T follicular helper cell (primary cell): ENCODE results near the gene HSPA1L.

Experiments
- DNase-seq: peaks from one replicate; pipeline ENCODE4 v3.0.0-alpha.2; 2020; ENCODE audit warnings: low read depth

Gene HSPA1L

GRCh38 chr6:31781244-31782125 is 33.6 kb downstream of the HSPA1L start:
- DNase-seq, result no peak

- DNase-seq, result no peak
These were observed 34.4 kb downstream of the HSPA1L start for GRCh38 chr6:31780507-31781243.

- DNase-seq, result no peak
These were observed 35.2 kb downstream of the HSPA1L start for GRCh38 chr6:31779908-31780307.

- DNase-seq, result no peak
These were observed 35.8 kb downstream of the HSPA1L start for GRCh38 chr6:31778999-31779885.

GRCh38 chr6:31778193-31778592 is 36.9 kb downstream of the HSPA1L start:
- no peak for DNase-seq

GRCh38 chr6:31777667-31778050 is 37.4 kb downstream of the HSPA1L start:
- DNase-seq, result no peak

GRCh38 chr6:31776989-31777666 is 38.0 kb downstream of the HSPA1L start, which contains the start of gene VWA7:
VWA7 (minus strand) TSS chr6:31777328; CDS start chr6:31776779, 549 bp downstream.
- peak; percentile 26 for DNase-seq

- no peak for DNase-seq
These were observed 38.5 kb downstream of the HSPA1L start for GRCh38 chr6:31776485-31776988.

GRCh38 chr6:31775633-31776484 is 39.2 kb downstream of the HSPA1L start:
- no peak for DNase-seq

- DNase-seq, result no peak
These were observed 39.9 kb downstream of the HSPA1L start for GRCh38 chr6:31775184-31775583.

- no peak for DNase-seq
These were observed 43.1 kb downstream of the HSPA1L start for GRCh38 chr6:31771992-31772358.

GRCh38 chr6:31770860-31771259 is 44.2 kb downstream of the HSPA1L start:
- no peak for DNase-seq

- DNase-seq, result peak; percentile 76
These were observed 45.3 kb downstream of the HSPA1L start for GRCh38 chr6:31769684-31770371.

- no peak for DNase-seq
These were observed 46.5 kb downstream of the HSPA1L start for GRCh38 chr6:31768363-31769257.

- no peak for DNase-seq
These were observed 47.9 kb downstream of the HSPA1L start for GRCh38 chr6:31767096-31767645.

GRCh38 chr6:31765910-31766794 is 48.9 kb downstream of the HSPA1L start:
- no peak for DNase-seq

GRCh38 chr6:31765559-31765909 is 49.5 kb downstream of the HSPA1L start:
- DNase-seq, result no peak
